Measurements from ENCODE around the gene HOXC9.

The HOXC9 gene

DNA sequence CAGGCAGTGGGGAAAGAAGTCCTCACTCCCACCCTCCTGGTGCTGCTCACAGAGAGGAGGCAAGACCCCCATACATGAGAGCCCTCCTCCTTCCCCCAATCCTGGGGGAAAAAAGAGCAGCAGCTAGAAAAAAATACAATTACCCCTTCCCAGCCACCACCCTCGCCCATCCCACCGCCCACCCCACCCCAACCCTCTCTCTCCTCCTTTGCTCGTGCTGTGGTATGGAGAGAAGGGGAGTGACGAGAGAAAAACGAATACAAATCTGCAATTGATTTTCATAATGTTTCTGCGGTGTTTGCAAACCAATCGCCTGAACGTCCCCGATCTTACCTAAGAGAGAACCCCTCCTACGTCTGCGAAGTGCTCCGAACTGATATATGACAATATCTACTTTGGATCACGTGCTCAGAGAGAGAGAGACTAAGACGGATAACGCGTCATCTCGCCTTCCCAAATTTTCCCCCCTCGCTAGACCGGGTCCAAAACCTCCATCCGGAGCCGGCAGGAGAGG is 27.2 kb upstream of the HOXC9 start, which contains the start of gene HOXC11:
Gene HOXC11 (plus strand): TSS at position 405 of the 514 bp plus-strand sequence. CDS start 116 bp downstream, outside the sequence.
- no peak within 1 kb of the TSS for H3K4me3 ChIP-seq (ENCODE audit: low read length)
- H3K9ac ChIP-seq (ENCODE audit: low read depth, low read length), result no peak within 1 kb of the TSS
- H3K4me1 ChIP-seq (ENCODE audit: insufficient read depth, low read length), result no peaks in the 10 kb centered on the region
- peaks cover 4% of the 10 kb centered on the region; the same call in 1 of the 2 replicates for H3K9me3 ChIP-seq (ENCODE audit: insufficient read depth, low read depth, low read length)
- H3K27ac ChIP-seq (ENCODE audit: low read length), result no peak within 1 kb of the TSS
- peaks cover 100% of the 10 kb centered on the region for H3K27me3 ChIP-seq (ENCODE audit: insufficient read depth, low read length)
- no peaks in the 10 kb centered on the region for H3K36me3 ChIP-seq (ENCODE audit: insufficient read depth, low read depth, low read length)

DNA sequence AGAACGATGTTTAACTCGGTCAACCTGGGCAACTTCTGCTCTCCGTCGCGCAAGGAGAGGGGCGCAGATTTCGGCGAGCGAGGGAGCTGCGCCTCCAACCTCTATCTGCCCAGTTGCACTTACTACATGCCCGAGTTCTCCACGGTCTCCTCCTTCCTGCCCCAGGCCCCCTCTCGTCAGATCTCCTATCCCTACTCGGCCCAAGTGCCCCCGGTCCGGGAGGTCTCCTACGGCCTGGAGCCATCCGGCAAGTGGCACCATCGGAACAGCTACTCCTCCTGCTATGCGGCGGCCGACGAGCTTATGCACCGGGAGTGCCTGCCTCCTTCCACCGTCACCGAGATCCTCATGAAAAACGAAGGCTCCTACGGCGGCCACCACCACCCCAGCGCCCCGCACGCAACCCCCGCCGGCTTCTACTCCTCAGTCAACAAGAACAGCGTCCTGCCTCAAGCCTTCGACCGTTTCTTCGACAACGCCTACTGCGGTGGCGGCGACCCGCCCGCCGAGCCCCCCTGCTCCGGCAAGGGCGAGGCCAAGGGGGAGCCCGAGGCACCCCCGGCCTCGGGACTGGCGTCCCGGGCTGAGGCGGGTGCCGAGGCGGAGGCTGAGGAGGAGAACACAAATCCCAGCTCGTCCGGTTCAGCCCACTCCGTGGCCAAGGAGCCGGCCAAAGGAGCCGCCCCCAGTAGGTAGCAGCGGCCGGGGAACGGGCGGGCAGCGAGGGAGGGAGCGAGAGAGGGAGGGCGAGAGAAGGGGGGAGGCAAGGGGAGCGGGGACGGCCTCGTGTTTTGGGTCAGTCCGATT is 26.5 kb upstream of the HOXC9 start:
- Histone ChIP-seq H3K4me1 (ENCODE audit: insufficient read depth, low read length) (no peaks in the 10 kb centered on the region), H3K27ac (ENCODE audit: low read length) (no peak overlapping the region), H3K4me3 (ENCODE audit: low read length) (no peak overlapping the region), H3K27me3 (ENCODE audit: insufficient read depth, low read length) (peaks cover 100% of the 10 kb centered on the region), H3K36me3 (ENCODE audit: insufficient read depth, low read depth, low read length) (no peaks in the 10 kb centered on the region), H3K9ac (ENCODE audit: low read depth, low read length) (no peak overlapping the region), H3K9me3 (ENCODE audit: insufficient read depth, low read depth, low read length) (peaks cover 4% of the 10 kb centered on the region; the same call in 1 of the 2 replicates)

GRCh38 chr12:53974084-53975063 is 25.6 kb upstream of the HOXC9 start, which contains the start of gene HOTAIR:
HOTAIR (minus strand) TSS chr12:53974954.
- H3K27me3 ChIP-seq (ENCODE audit: insufficient read depth, low read length), result peaks cover 100% of the 10 kb centered on the region
- no peaks in the 10 kb centered on the region for H3K4me1 ChIP-seq (ENCODE audit: insufficient read depth, low read length)
- no peak within 1 kb of the TSS for H3K4me3 ChIP-seq (ENCODE audit: low read length)
- H3K9ac ChIP-seq (ENCODE audit: low read depth, low read length), result no peak within 1 kb of the TSS
- no peaks in the 10 kb centered on the region for H3K36me3 ChIP-seq (ENCODE audit: insufficient read depth, low read depth, low read length)
- H3K27ac ChIP-seq (ENCODE audit: low read length), result no peak within 1 kb of the TSS
- H3K9me3 ChIP-seq (ENCODE audit: insufficient read depth, low read depth, low read length), result peaks cover 4% of the 10 kb centered on the region; the same call in 1 of the 2 replicates

DNA sequence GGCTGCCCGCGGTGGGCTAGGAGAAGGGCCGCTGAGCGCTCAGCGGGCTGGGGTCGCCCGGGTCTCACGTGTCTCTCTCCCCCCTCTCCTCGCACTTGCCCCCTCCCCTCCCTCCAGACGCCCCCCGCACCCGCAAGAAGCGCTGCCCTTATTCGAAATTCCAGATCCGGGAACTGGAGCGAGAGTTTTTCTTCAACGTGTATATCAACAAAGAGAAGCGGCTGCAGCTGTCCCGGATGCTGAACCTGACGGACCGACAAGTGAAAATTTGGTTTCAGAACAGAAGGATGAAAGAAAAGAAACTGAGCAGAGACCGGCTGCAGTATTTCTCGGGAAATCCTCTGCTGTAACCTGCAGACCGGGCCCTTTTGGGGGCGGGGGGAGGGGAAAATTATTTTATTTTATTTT is 24.9 kb upstream of the HOXC9 start:
- Histone ChIP-seq H3K9ac (ENCODE audit: low read depth, low read length) (no peak overlapping the region), H3K4me1 (ENCODE audit: insufficient read depth, low read length) (no peaks in the 10 kb centered on the region), H3K27me3 (ENCODE audit: insufficient read depth, low read length) (peaks cover 100% of the 10 kb centered on the region), H3K27ac (ENCODE audit: low read length) (no peak overlapping the region), H3K4me3 (ENCODE audit: low read length) (no peak overlapping the region), H3K9me3 (ENCODE audit: insufficient read depth, low read depth, low read length) (peaks cover 4% of the 10 kb centered on the region; the same call in 1 of the 2 replicates), H3K36me3 (ENCODE audit: insufficient read depth, low read depth, low read length) (no peaks in the 10 kb centered on the region)

DNA sequence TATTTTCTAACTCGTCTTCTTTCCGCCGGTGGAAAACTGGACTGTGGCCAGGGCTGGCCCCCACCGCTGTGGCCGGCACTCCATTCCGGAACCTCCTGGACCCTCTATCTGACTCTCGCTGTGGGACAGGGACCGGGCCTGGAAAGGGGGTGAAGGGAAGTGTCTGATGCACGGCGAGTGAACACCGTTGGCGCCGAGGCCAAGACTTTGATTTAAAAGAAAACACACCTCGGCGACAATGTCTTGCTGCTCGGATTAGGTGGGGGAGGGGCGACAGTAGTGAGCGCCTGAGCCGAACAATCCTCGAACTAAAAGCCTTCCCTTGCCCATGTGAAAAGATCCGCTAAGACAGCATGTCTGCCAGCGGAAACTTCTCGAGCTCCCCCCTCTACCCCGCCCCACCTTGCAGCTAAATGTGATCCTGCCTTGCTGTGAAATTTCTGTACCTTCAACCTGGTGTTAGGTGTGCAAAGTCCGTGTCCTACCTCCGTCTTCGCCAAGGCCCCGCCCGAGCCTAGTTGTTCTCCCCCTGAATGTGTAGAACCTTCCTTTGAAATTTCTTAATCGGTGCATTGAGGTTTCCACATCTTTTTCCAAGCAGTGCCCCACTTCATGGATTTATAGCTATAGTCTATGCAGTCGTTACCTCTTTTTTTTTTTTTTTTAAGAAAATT is 24.3 kb upstream of the HOXC9 start:
- peaks cover 100% of the 10 kb centered on the region for H3K27me3 ChIP-seq (ENCODE audit: insufficient read depth, low read length)
- no peak overlapping the region for H3K9ac ChIP-seq (ENCODE audit: low read depth, low read length)
- H3K27ac ChIP-seq (ENCODE audit: low read length), result no peak overlapping the region
- H3K4me3 ChIP-seq (ENCODE audit: low read length), result no peak overlapping the region
- no peaks in the 10 kb centered on the region for H3K4me1 ChIP-seq (ENCODE audit: insufficient read depth, low read length)
- H3K9me3 ChIP-seq (ENCODE audit: insufficient read depth, low read depth, low read length), result peaks cover 4% of the 10 kb centered on the region; the same call in 1 of the 2 replicates
- H3K36me3 ChIP-seq (ENCODE audit: insufficient read depth, low read depth, low read length), result no peaks in the 10 kb centered on the region

DNA sequence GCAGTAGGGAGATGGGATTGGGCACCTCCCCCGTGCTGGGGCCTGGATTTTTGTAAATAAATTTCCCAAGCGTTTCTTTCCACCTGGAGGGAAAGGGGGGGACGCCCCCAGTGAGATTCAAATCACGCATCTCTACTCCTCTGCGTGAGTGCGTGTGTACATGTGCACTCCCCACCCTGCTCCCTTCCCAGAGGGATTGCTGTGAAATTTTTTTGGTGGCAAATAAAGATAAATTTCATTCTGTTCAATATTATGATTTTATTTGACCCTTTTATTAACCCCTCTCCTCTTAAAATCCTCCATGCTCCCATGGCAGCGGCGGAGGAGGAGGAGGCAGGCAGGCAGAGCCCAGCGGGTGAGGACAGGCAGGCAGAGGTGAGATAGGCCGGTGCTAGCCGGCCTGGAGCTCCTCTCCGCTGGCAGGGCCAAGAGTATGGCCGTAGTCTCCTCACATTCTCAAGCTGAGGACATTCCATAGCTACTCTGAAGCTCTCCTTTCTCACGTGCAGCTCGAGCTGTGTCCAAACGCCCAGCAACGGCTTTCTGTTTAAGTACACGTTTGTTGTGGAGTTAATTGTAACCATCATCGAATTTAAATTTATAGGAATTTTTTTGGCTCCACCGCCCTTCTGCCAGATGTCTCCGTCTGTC is 23.7 kb upstream of the HOXC9 start:
- no peak overlapping the region for H3K4me3 ChIP-seq (ENCODE audit: low read length)
- peaks cover 4% of the 10 kb centered on the region; the same call in 1 of the 2 replicates for H3K9me3 ChIP-seq (ENCODE audit: insufficient read depth, low read depth, low read length)
- H3K9ac ChIP-seq (ENCODE audit: low read depth, low read length), result no peak overlapping the region
- H3K27me3 ChIP-seq (ENCODE audit: insufficient read depth, low read length), result peaks cover 100% of the 10 kb centered on the region
- H3K36me3 ChIP-seq (ENCODE audit: insufficient read depth, low read depth, low read length), result no peaks in the 10 kb centered on the region
- no peak overlapping the region for H3K27ac ChIP-seq (ENCODE audit: low read length)
- H3K4me1 ChIP-seq (ENCODE audit: insufficient read depth, low read length), result no peaks in the 10 kb centered on the region

GRCh38 chr12:53976823-53977595 is 23.0 kb upstream of the HOXC9 start:
- no peaks in the 10 kb centered on the region for H3K36me3 ChIP-seq (ENCODE audit: insufficient read depth, low read depth, low read length)
- peaks cover 100% of the 10 kb centered on the region for H3K27me3 ChIP-seq (ENCODE audit: insufficient read depth, low read length)
- no peak overlapping the region for H3K9ac ChIP-seq (ENCODE audit: low read depth, low read length)
- no peaks in the 10 kb centered on the region for H3K4me1 ChIP-seq (ENCODE audit: insufficient read depth, low read length)
- peaks cover 4% of the 10 kb centered on the region; the same call in 1 of the 2 replicates for H3K9me3 ChIP-seq (ENCODE audit: insufficient read depth, low read depth, low read length)
- H3K27ac ChIP-seq (ENCODE audit: low read length), result no peak overlapping the region
- H3K4me3 ChIP-seq (ENCODE audit: low read length), result no peak overlapping the region

GRCh38 chr12:53977596-53978445 is 22.1 kb upstream of the HOXC9 start:
- Histone ChIP-seq H3K27ac (ENCODE audit: low read length) (no peak overlapping the region), H3K4me1 (ENCODE audit: insufficient read depth, low read length) (no peaks in the 10 kb centered on the region), H3K9ac (ENCODE audit: low read depth, low read length) (no peak overlapping the region), H3K4me3 (ENCODE audit: low read length) (no peak overlapping the region), H3K27me3 (ENCODE audit: insufficient read depth, low read length) (peaks cover 100% of the 10 kb centered on the region), H3K36me3 (ENCODE audit: insufficient read depth, low read depth, low read length) (no peaks in the 10 kb centered on the region), H3K9me3 (ENCODE audit: insufficient read depth, low read depth, low read length) (no peaks in the 10 kb centered on the region; the same call in 1 of the 2 replicates)

DNA sequence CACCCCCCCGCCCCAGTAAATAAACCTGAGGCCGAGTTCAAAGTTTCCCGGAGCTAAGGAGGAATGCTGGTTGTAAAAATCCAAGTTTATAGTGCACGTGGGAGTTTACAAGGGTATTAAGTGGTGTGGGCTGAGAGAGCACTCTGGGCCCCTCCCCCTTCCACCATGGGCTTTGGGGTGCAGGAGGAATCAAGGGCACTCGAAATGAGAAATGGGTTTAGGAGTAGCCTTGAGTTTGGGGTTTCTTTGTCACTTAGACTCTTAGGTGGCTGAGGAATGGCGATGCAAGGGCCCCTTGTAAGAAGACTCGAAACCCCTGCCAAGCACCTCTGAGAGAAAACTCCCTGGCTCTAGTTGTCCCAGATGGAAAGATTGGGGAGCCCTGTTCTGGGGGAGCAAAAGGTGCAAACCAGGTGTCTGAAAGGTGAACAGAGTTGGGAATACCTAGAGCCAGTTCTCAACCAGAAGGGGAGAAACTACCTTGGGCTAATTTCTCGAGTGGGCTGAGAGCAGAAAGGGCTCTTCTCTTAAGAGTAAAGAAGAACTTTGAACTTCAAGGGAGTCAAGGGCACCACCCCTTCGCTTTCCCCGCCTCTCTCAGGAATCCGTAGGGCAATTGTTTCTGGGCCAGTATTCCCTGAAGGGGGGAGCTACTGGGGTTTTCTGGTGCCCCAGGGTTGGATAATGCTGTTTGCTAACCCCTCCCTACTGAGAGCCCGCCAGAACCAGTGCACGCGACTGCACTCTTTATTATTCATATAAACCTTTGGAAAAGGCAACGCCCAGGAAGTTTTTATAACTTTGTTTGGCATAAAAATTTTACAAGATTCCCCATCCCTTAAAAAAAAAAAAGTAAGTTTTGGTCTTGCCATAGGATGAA is 21.2 kb upstream of the HOXC9 start:
- no peaks in the 10 kb centered on the region for H3K36me3 ChIP-seq (ENCODE audit: insufficient read depth, low read depth, low read length)
- H3K4me1 ChIP-seq (ENCODE audit: insufficient read depth, low read length), result no peaks in the 10 kb centered on the region
- peaks cover 100% of the 10 kb centered on the region for H3K27me3 ChIP-seq (ENCODE audit: insufficient read depth, low read length)
- no peak overlapping the region for H3K4me3 ChIP-seq (ENCODE audit: low read length)
- H3K9me3 ChIP-seq (ENCODE audit: insufficient read depth, low read depth, low read length), result peaks cover 3% of the 10 kb centered on the region; the same call in 1 of the 2 replicates
- no peak overlapping the region for H3K27ac ChIP-seq (ENCODE audit: low read length)
- no peak overlapping the region for H3K9ac ChIP-seq (ENCODE audit: low read depth, low read length)
